ENCODE data around the gene GPM6B.

The GPM6B gene

GRCh38 chrX:13721819-13722519 lies 94.9 kb downstream of the GPM6B start:
- no peak for DNase-seq

DNA sequence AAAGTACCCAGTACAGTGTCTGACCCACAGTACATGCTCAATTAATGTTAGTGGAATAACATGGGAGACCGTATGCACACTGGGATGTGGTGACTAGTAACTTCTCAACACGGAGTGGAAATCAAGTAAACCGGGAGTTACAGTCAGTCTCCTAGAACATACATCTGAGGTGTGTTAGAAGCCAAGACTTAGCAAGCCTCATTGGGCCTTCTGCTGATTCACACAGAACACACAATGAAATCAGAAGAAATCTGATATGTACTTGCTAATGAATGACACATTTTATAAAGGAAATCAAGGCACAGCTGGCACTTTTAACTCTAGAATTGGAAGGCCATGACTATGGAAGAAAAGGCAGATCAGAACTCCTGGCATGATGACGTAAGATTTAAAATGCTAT lies 95.5 kb downstream of the GPM6B start:
- no peak for DNase-seq
